ENCODE results near the gene MXD3.

MXD3 gene

GRCh38 chr5:177304392-177305119 is 7.1 kb downstream of the MXD3 start:
- peak overlapping the region; percentile 89 for H3K9ac ChIP-seq (ENCODE audit: low read depth, low read length)
- peak overlapping the region; percentile 75 for H3K4me3 ChIP-seq (ENCODE audit: low read depth, low read length)
- no peaks in the 10 kb centered on the region for H3K27me3 ChIP-seq (ENCODE audit: control insufficient read depth, insufficient read depth, low read length)
- peaks cover 31% of the 10 kb centered on the region for H3K36me3 ChIP-seq (ENCODE audit: control insufficient read depth, insufficient read depth, low read length)
- H3K9me3 ChIP-seq (ENCODE audit: control insufficient read depth, insufficient read depth, low read length) = no peaks in the 10 kb centered on the region
- H3K4me1 ChIP-seq (ENCODE audit: control insufficient read depth, insufficient read depth, low read length) = peaks cover 11% of the 10 kb centered on the region

- Histone ChIP-seq H3K27me3 (ENCODE audit: control insufficient read depth, insufficient read depth, low read length) (no peaks in the 10 kb centered on the region), H3K9me3 (ENCODE audit: control insufficient read depth, insufficient read depth, low read length) (no peaks in the 10 kb centered on the region), H3K4me3 (ENCODE audit: low read depth, low read length) (peak overlapping the region; percentile 75), H3K9ac (ENCODE audit: low read depth, low read length) (peak overlapping the region; percentile 89), H3K4me1 (ENCODE audit: control insufficient read depth, insufficient read depth, low read length) (peaks cover 15% of the 10 kb centered on the region), H3K36me3 (ENCODE audit: control insufficient read depth, insufficient read depth, low read length) (peaks cover 31% of the 10 kb centered on the region)
Observed at GRCh38 chr5:177303925-177304391, 7.7 kb downstream of the MXD3 start.

DNA sequence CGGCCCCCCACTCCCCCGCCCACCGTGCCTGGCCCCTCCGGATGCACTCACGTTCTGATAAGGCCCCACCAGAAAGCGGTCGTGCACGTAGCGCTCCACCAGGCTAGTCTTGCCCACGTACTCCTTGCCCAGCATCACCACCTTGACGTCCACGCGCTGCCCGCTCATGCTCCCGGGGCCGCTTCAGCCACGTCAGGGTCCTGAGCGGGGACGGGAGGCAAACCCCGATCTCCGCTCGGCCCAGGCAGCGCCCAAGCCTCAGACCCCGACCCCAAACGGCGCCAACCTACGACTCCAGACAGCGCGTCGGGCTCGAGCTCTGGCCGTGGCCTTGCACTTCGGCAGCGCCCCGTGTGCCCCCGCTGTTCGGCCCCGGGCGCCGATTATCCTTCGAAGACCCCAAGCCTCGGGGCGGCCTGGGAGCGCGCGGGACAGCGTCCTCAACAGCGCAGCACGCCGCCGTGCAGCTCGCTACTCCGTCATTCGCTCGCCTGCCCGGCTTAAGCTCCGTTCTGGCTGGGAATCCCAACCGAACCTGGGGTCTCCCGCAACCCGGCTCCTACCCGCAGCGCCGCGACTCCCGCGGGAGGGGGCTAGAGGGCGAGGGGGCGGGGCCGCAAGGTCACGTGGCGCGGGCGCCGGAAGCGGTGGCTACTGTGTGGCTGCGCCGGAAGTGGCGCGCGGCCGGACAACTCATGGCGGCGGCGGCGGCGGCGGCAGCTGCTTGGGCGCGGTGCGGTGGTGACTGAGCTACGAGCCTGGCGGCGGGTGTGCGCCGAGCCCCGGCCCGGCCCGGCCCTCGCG is 8.4 kb downstream of the MXD3 start, which contains the start of the genes PRELID1 and RAB24:
Gene PRELID1, plus strand, starts transcription at position 679 of the 804 bp plus-strand sequence. CDS start 187 bp downstream, outside the sequence.
Gene RAB24, minus strand, starts transcription at position 599 of the 804 bp plus-strand sequence. Its CDS starts 431 bp downstream, at position 168.
- Histone ChIP-seq H3K36me3 (ENCODE audit: control insufficient read depth, insufficient read depth, low read length) (peaks cover 31% of the 10 kb centered on the region), H3K9me3 (ENCODE audit: control insufficient read depth, insufficient read depth, low read length) (no peaks in the 10 kb centered on the region), H3K4me3 (ENCODE audit: low read depth, low read length) (peak within 1 kb of the TSS; percentile 85), H3K27me3 (ENCODE audit: control insufficient read depth, insufficient read depth, low read length) (no peaks in the 10 kb centered on the region), H3K9ac (ENCODE audit: low read depth, low read length) (peak within 1 kb of the TSS; percentile 89), H3K4me1 (ENCODE audit: control insufficient read depth, insufficient read depth, low read length) (peaks cover 17% of the 10 kb centered on the region)

DNA sequence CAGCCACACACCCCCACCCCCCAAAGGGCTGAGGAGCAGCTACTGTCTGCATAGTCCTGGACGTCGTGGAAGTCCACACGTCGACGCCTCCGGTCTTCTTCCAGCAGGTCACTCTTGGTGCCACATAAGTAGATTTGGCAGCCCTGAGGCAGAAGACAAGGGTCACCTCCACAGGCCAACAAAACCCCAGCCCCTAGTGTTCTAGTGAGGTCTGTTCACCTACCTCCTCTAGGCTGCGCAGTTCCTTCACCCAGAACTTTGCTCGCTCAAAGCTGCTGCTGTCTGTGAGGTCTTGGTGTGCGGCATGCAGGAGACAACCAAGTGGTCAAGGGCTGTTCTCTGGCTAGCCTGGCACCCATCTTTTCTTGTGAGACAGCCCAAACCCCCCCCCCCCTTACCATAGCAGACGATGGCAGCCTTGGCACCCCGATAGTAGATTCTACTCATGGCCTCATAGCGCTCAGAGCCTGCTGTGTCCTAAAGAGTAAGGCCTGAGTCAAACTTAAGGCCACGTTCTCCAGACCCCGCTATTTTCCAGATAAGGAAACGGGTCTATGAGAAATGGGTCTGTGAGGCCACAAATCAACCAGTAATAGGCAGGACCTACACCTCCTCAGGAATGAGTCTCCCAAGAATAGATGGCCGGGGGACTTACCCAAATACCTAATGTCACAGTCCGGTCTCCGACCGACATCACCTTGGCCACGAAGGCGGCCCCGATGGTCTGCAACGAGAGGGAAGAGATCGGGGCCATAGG is 9.2 kb downstream of the MXD3 start:
- H3K4me3 ChIP-seq (ENCODE audit: low read depth, low read length) = peak overlapping the region; percentile 85
- H3K36me3 ChIP-seq (ENCODE audit: control insufficient read depth, insufficient read depth, low read length) = peaks cover 31% of the 10 kb centered on the region
- no peaks in the 10 kb centered on the region for H3K27me3 ChIP-seq (ENCODE audit: control insufficient read depth, insufficient read depth, low read length)
- no peaks in the 10 kb centered on the region for H3K9me3 ChIP-seq (ENCODE audit: control insufficient read depth, insufficient read depth, low read length)
- peaks cover 25% of the 10 kb centered on the region for H3K4me1 ChIP-seq (ENCODE audit: control insufficient read depth, insufficient read depth, low read length)
- H3K9ac ChIP-seq (ENCODE audit: low read depth, low read length) = peak overlapping the region; percentile 60

- peaks cover 25% of the 10 kb centered on the region for H3K36me3 ChIP-seq (ENCODE audit: control insufficient read depth, insufficient read depth, low read length)
- H3K4me1 ChIP-seq (ENCODE audit: control insufficient read depth, insufficient read depth, low read length) = peaks cover 25% of the 10 kb centered on the region
- no peaks in the 10 kb centered on the region for H3K27me3 ChIP-seq (ENCODE audit: control insufficient read depth, insufficient read depth, low read length)
- no peaks in the 10 kb centered on the region for H3K9me3 ChIP-seq (ENCODE audit: control insufficient read depth, insufficient read depth, low read length)
- no peak overlapping the region for H3K9ac ChIP-seq (ENCODE audit: low read depth, low read length)
- H3K4me3 ChIP-seq (ENCODE audit: low read depth, low read length) = no peak overlapping the region
Observed at GRCh38 chr5:177301503-177302165, 10.1 kb downstream of the MXD3 start.

DNA sequence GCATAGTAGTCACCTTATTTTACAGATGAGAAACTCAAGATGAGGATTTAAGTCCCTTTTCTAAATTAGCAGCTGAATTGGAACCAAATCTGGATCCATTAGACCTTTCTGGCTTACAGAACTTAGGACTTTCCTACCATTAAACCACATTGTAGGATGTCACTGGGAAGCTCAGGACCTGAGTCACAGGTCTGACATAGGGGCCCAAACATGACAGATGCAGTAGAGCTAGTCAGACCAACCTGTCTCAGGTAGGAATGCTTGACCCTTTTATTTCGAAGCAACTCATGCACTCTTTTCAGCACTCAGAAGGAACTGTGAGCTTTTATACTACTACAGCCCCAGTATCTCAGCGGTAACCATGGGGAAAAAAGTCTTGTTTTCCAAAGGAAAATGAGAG is 10.7 kb downstream of the MXD3 start:
- no peak overlapping the region for H3K9ac ChIP-seq (ENCODE audit: low read depth, low read length)
- peaks cover 25% of the 10 kb centered on the region for H3K4me1 ChIP-seq (ENCODE audit: control insufficient read depth, insufficient read depth, low read length)
- peaks cover 23% of the 10 kb centered on the region for H3K36me3 ChIP-seq (ENCODE audit: control insufficient read depth, insufficient read depth, low read length)
- no peaks in the 10 kb centered on the region for H3K9me3 ChIP-seq (ENCODE audit: control insufficient read depth, insufficient read depth, low read length)
- no peak overlapping the region for H3K4me3 ChIP-seq (ENCODE audit: low read depth, low read length)
- no peaks in the 10 kb centered on the region for H3K27me3 ChIP-seq (ENCODE audit: control insufficient read depth, insufficient read depth, low read length)

GRCh38 chr5:177300236-177300880 is 11.3 kb downstream of the MXD3 start:
- no peaks in the 10 kb centered on the region for H3K9me3 ChIP-seq (ENCODE audit: control insufficient read depth, insufficient read depth, low read length)
- H3K36me3 ChIP-seq (ENCODE audit: control insufficient read depth, insufficient read depth, low read length) = peaks cover 25% of the 10 kb centered on the region
- H3K27me3 ChIP-seq (ENCODE audit: control insufficient read depth, insufficient read depth, low read length) = no peaks in the 10 kb centered on the region
- H3K4me3 ChIP-seq (ENCODE audit: low read depth, low read length) = no peak overlapping the region
- H3K4me1 ChIP-seq (ENCODE audit: control insufficient read depth, insufficient read depth, low read length) = peaks cover 25% of the 10 kb centered on the region
- no peak overlapping the region for H3K9ac ChIP-seq (ENCODE audit: low read depth, low read length)

DNA sequence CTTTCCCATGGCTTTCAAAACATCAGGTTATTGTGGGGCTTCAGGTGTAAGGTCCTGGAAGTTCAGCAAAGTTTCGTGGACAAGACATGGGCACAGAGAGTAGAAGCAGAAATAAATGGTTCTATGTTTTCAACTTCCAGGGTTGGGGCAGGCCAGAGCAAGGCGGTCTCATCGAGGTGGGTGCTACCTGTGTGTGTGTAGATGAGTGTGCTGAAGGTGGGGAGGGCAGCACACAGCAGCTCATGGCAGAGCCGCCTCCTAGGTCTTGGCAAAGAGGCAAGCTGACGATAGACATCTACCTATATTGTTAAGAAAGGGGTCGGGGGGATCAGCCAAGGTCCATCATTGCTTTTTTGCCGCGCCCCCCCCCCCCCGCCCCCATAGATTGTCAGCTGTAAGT is 12.0 kb downstream of the MXD3 start:
- H3K9ac ChIP-seq (ENCODE audit: low read depth, low read length) = no peak overlapping the region
- H3K9me3 ChIP-seq (ENCODE audit: control insufficient read depth, insufficient read depth, low read length) = no peaks in the 10 kb centered on the region
- peaks cover 22% of the 10 kb centered on the region for H3K4me1 ChIP-seq (ENCODE audit: control insufficient read depth, insufficient read depth, low read length)
- no peaks in the 10 kb centered on the region for H3K27me3 ChIP-seq (ENCODE audit: control insufficient read depth, insufficient read depth, low read length)
- peaks cover 25% of the 10 kb centered on the region for H3K36me3 ChIP-seq (ENCODE audit: control insufficient read depth, insufficient read depth, low read length)
- H3K4me3 ChIP-seq (ENCODE audit: low read depth, low read length) = no peak overlapping the region

DNA sequence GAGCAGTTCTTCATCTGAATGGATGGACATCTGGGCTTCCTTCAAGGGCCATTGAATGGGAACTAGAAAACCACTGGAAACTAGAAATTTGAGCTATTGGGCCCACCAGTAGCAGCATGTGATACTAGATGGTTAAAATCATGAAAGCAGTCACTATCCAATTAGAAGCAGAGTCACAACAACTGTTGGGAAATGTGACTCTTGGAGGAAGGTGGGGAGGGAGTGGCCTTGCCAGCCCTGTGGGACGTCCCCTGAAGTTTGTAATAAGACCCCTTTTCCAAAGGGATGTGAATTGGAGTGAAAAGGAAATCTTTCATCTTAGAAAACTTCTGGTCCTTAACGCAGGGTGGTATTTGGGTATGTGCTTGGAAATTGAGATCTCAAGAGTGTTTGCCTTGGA is 13.8 kb downstream of the MXD3 start:
- H3K9ac ChIP-seq (ENCODE audit: low read depth, low read length) = no peak overlapping the region
- peaks cover 22% of the 10 kb centered on the region for H3K4me1 ChIP-seq (ENCODE audit: control insufficient read depth, insufficient read depth, low read length)
- H3K4me3 ChIP-seq (ENCODE audit: low read depth, low read length) = no peak overlapping the region
- H3K36me3 ChIP-seq (ENCODE audit: control insufficient read depth, insufficient read depth, low read length) = peaks cover 40% of the 10 kb centered on the region
- H3K9me3 ChIP-seq (ENCODE audit: control insufficient read depth, insufficient read depth, low read length) = no peaks in the 10 kb centered on the region
- no peaks in the 10 kb centered on the region for H3K27me3 ChIP-seq (ENCODE audit: control insufficient read depth, insufficient read depth, low read length)

DNA sequence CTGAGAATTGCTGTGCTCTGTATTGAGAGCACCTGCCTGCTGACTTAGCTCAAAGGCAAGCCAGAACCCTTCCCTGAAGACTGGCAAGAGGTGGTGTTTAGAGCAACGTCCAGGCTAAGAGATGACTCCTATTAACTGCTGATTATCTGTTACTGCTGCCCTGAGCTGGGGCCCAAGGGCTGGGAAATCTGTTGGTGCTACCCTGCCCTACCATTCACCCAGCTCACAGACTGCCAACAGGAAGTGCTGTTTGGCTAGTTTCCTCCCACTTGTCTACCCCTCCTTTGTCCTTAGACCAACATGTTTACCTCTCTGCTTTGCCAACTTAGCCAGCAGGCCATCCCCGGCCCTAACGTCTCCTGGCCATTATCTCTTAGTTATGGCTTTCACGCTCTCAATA is 15.1 kb downstream of the MXD3 start:
- Histone ChIP-seq H3K27me3 (ENCODE audit: control insufficient read depth, insufficient read depth, low read length) (no peaks in the 10 kb centered on the region), H3K4me1 (ENCODE audit: control insufficient read depth, insufficient read depth, low read length) (peaks cover 22% of the 10 kb centered on the region), H3K4me3 (ENCODE audit: low read depth, low read length) (no peak overlapping the region), H3K9ac (ENCODE audit: low read depth, low read length) (no peak overlapping the region), H3K36me3 (ENCODE audit: control insufficient read depth, insufficient read depth, low read length) (peaks cover 45% of the 10 kb centered on the region), H3K9me3 (ENCODE audit: control insufficient read depth, insufficient read depth, low read length) (no peaks in the 10 kb centered on the region)

All from iPS-15b (cell line).